WTC11 (cell line): Measurements from ENCODE around the gene SLBP. TPM values are rescaled to one million over a fixed set of nuclear protein-coding genes. Genes with fewer than 3 reads are reported as not detected.

ENCODE experiments used
- ATAC-seq: fragments of 200-7000 bp; cut with Tn5 transposase; 2 replicates; pipeline ENCODE4 v1.10.0; 2021; ENCODE audit warnings: mild to moderate bottlenecking, moderate library complexity
- Bru-seq: library from RNA; stranded (reverse); fragments of 400-500 nt; gene quantifications from one replicate; lab custom pipeline; 2021; lab: Mats Ljungman, UMichigan
- CTCF ChIA-PET: fragments of 300-600 bp; sonication (Branson Sonifier 250); formaldehyde crosslinking; loops from one replicate; lab custom pipeline; 2021; ENCODE audit warnings: antibody characterized with exemption; lab: Charles Lee
- POLR2A ChIA-PET: fragments of 350-600 bp; sonication (Branson Sonifier 250); formaldehyde crosslinking; loops from one replicate; lab custom pipeline; 2021; ENCODE audit warnings: antibody characterized with exemption; lab: Charles Lee
- DNase-seq: peaks from one replicate; pipeline ENCODE4 v3.0.0; 2021; ENCODE audit warnings: low spot score
- H3K27ac Mint-ChIP-seq: 2 replicates; pipeline ENCODE4 v1.8.0; 2021; ENCODE audit warnings: mixed read lengths
- H3K27me3 Mint-ChIP-seq: 2 replicates; pipeline ENCODE4 v1.8.0; 2021; ENCODE audit warnings: low read depth, mild to moderate bottlenecking, moderate library complexity, mixed read lengths
- H3K36me3 Mint-ChIP-seq: 2 replicates; pipeline ENCODE4 v1.8.0; 2021; ENCODE audit warnings: mixed read lengths
- H3K4me1 Mint-ChIP-seq: 2 replicates; pipeline ENCODE4 v1.8.0; 2022; ENCODE audit warnings: mixed read lengths
- H3K4me3 Mint-ChIP-seq: 2 replicates; pipeline ENCODE4 v1.8.0; 2021; ENCODE audit warnings: mild to moderate bottlenecking, moderate library complexity, mixed read lengths
- H3K9me3 Mint-ChIP-seq: 2 replicates; pipeline ENCODE4 v1.8.0; 2021; ENCODE audit warnings: mixed read lengths
- AFF4 ChIP-seq: sonication (generic); formaldehyde crosslinking; IDR thresholded peaks from 2 replicates; pipeline ENCODE4 v1.8.1; 2023; ENCODE audit warnings: mild to moderate bottlenecking, missing genetic modification reagents, borderline replicate concordance
- AR ChIP-seq: fragments of 250-450 bp; sonication (Bioruptor Pico); IDR thresholded peaks from 2 replicates; pipeline ENCODE4 v1.9.0; 2021; ENCODE audit warnings: mild to moderate bottlenecking
- ATF6 ChIP-seq: sonication (generic); formaldehyde crosslinking; IDR thresholded peaks from 2 replicates; pipeline ENCODE4 v1.8.1; 2023; ENCODE audit warnings: mild to moderate bottlenecking, missing genetic modification reagents
- ELF4 ChIP-seq: sonication (generic); formaldehyde crosslinking; IDR thresholded peaks from 2 replicates; pipeline ENCODE4 v1.8.1; 2022; ENCODE audit warnings: low read depth, mild to moderate bottlenecking, moderate library complexity, missing genetic modification reagents
- GRHL2 ChIP-seq: fragments of 250-450 bp; sonication (Bioruptor Pico); IDR thresholded peaks from 2 replicates; pipeline ENCODE4 v1.8.0; 2022; ENCODE audit warnings: mild to moderate bottlenecking, moderate library complexity; ENCODE audit not compliant: insufficient replicate concordance, severe bottlenecking
- HMGXB4 ChIP-seq: sonication (generic); formaldehyde crosslinking; IDR thresholded peaks from 2 replicates; pipeline ENCODE4 v1.8.1; 2023; ENCODE audit warnings: mild to moderate bottlenecking, moderate library complexity, missing genetic modification reagents
- IRF1 ChIP-seq: sonication (generic); formaldehyde crosslinking; IDR thresholded peaks from 2 replicates; pipeline ENCODE4 v1.8.0; 2023; ENCODE audit warnings: missing genetic modification reagents
- KAT7 ChIP-seq: sonication (generic); formaldehyde crosslinking; IDR thresholded peaks from 2 replicates; pipeline ENCODE4 v1.8.1; 2023; ENCODE audit warnings: missing genetic modification reagents, mild to moderate bottlenecking, borderline replicate concordance
- NFYB ChIP-seq: sonication (generic); formaldehyde crosslinking; conservative IDR thresholded peaks from 2 replicates; pipeline ENCODE4 v1.8.0; 2022; ENCODE audit warnings: low read depth, missing genetic modification reagents
- OVOL2 ChIP-seq: fragments of 250-450 bp; sonication (Bioruptor Pico); IDR thresholded peaks from 2 replicates; pipeline ENCODE4 v1.9.0; 2021; ENCODE audit warnings: mild to moderate bottlenecking, borderline replicate concordance
- ZNF263 ChIP-seq: sonication (generic); formaldehyde crosslinking; IDR thresholded peaks from 2 replicates; pipeline ENCODE4 v1.8.1; 2022; ENCODE audit warnings: low read depth, mild to moderate bottlenecking, moderate library complexity, missing genetic modification reagents
- ZNF396 ChIP-seq: fragments of 250-450 bp; sonication (Bioruptor Pico); IDR thresholded peaks from 2 replicates; pipeline ENCODE4 v1.8.0; 2021; ENCODE audit warnings: mild to moderate bottlenecking, moderate library complexity, borderline replicate concordance
- ZNF512 ChIP-seq: sonication (generic); formaldehyde crosslinking; IDR thresholded peaks from 2 replicates; pipeline ENCODE4 v1.8.1; 2022; ENCODE audit warnings: missing genetic modification reagents, borderline replicate concordance
- ZNF532 ChIP-seq: fragments of 250-450 bp; sonication (Bioruptor Pico); IDR thresholded peaks from 2 replicates; pipeline ENCODE4 v1.9.0; 2021; ENCODE audit warnings: mild to moderate bottlenecking, borderline replicate concordance
- long read RNA-seq, 3 experiments: library from RNA in 1 of 3; library from capped mRNA in 1 of 3; library from polyadenylated mRNA in 1 of 3; unstranded in 2 of 3; stranded (forward) in 1 of 3; transcript quantifications; one replicate each; pipeline ENCODE4 v2.0.0, GENCODE V29; 2021
- total RNA-seq: library from RNA; stranded (reverse); gene quantifications from 3 replicates; pipeline ENCODE4 v1.2.3, GENCODE V29; 2021

Gene SLBP
- total RNA-seq, result 36.4 to 40.2 TPM (median 36.9 TPM) in 3 replicates
- percentile 77 among the genes with signal in this experiment for Bru-seq, nascent RNA
- long read RNA-seq, experiment 1, transcript SLBP-205 (7 exons, 987 nt), result minor isoform, 5 of 159 reads
- long read RNA-seq, experiment 1, transcript SLBP-206 (8 exons, 1,977 nt), result major isoform, 139 of 159 reads
- long read RNA-seq, experiment 1, partial matches to known transcripts, result 6 of 159 reads
- long read RNA-seq, experiment 1, other reads (novel, unspliced or antisense), result 9 of 159 reads
- long read RNA-seq, experiment 2, transcript SLBP-206 (8 exons, 1,977 nt), result major isoform, 45 of 60 reads
- long read RNA-seq, experiment 2, partial matches to known transcripts, result 7 of 60 reads
- long read RNA-seq, experiment 2, other reads (novel, unspliced or antisense), result 5 of 60 reads
- long read RNA-seq, experiment 3, partial matches to known transcripts, result 5 of 5 reads
- long read RNA-seq, experiment 3, other reads (novel, unspliced or antisense), result 0 of 5 reads

GRCh38 chr4:1712216-1713002 is at the start of gene SLBP:
TSS of gene SLBP (minus strand) at chr4:1712319. CDS start at chr4:1712188, 131 bp downstream.
- ChIA-PET POLR2A (interaction anchor here (0.9 to 1.8 kb wide), 4 partner anchors 8 to 535 kb away, joined by 3 to 16 read pairs (median 4); partner anchors contain the start of genes TACC3 and TMEM129), CTCF (interaction anchor here (0.6 to 3.4 kb wide), 7 partner anchors 8 to 198 kb away, joined by 3 to 24 read pairs (median 5); partner anchors contain the start of gene TMEM129)
- Mint-ChIP-seq H3K4me3 (peak within 1 kb of the TSS; percentile 95), H3K36me3 (peaks cover 17% of the 10 kb centered on the region), H3K27ac (peak within 1 kb of the TSS; percentile 99), H3K27me3 (peaks cover 2% of the 10 kb centered on the region; the same call in 1 of the 2 replicates), H3K9me3 (no peaks in the 10 kb centered on the region), H3K4me1 (peaks cover 27% of the 10 kb centered on the region)
- ATAC-seq (peak; percentile 80), DNase-seq (peak; percentile 92)
- TF ChIP-seq ZNF263, result no peak
- TF ChIP-seq NFYB (CRISPR knock-in tag), result peak; percentile 49; the same call in 1 of the 2 replicates
- no peak for TF ChIP-seq GRHL2 (CRISPR knock-in tag)
- no peak for TF ChIP-seq ZNF512 (CRISPR knock-in tag)
- TF ChIP-seq OVOL2 (CRISPR knock-in tag), result no peak
- TF ChIP-seq HMGXB4 (CRISPR knock-in tag), result no peak; the same call in none of the 2 replicates
- TF ChIP-seq KAT7 (CRISPR knock-in tag), result no peak; the same call in 1 of the 2 replicates
- TF ChIP-seq ELF4, result no peak
- TF ChIP-seq AR (CRISPR knock-in tag), result no peak
- TF ChIP-seq ZNF396, result no peak
- no peak for TF ChIP-seq AFF4
- peak; percentile 85 for TF ChIP-seq IRF1 (CRISPR knock-in tag)
- 0 out of 2 replicates have a peak, but pooled peaks have one; percentile 57 for TF ChIP-seq ATF6 (CRISPR knock-in tag)
- no peak for TF ChIP-seq ZNF532 (CRISPR knock-in tag)
